SW480 (cell line): ENCODE data around the gene FAM90A26.
A peak's percentile ranks its signal among the peaks of the same experiment; 100 is the strongest.
"Not testable (repeated sequence)": the region's sequence is repeated elsewhere in the genome, so short reads cannot be mapped to it uniquely, and the experiment has no call there.

Experiments
- DNase-seq: peaks from one replicate; pipeline ENCODE4 v3.0.0-alpha.2; 2016; ENCODE audit warnings: low spot score

The FAM90A26 gene

GRCh38 chr4:9169791-9170459, at the start of gene FAM90A26:
FAM90A26 (plus strand) TSS chr4:9170409; CDS start chr4:9173173, 2,764 bp downstream.
- not testable (repeated sequence) for DNase-seq

DNA sequence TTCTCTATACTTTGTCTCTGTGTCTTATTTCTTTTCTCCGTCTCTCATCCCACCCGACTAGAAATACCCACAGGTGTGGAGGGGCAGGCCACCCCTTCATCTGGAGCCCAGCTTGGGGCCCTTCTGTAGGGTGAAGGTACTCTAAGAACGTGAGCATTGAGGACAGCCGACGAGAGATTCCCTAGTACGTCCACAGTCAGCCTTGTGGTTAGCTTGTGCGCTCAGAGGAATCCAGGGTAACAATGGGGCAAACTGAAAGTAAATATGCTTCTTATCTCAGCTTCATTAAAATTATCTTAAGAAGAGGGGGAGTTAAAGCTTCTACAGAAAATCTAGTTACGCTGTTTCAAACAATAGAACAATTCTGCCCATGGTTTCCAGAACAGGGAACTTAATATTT, 47.5 kb upstream of the FAM90A26 start:
- DNase-seq = not testable (repeated sequence)

GRCh38 chr4:9123572-9124007, 46.6 kb upstream of the FAM90A26 start:
- peak; percentile 15 for DNase-seq

- not testable (repeated sequence) for DNase-seq
Measured at GRCh38 chr4:9125601-9126161, 44.5 kb upstream of the FAM90A26 start.

GRCh38 chr4:9131420-9131819, 38.8 kb upstream of the FAM90A26 start:
- not testable (repeated sequence) for DNase-seq

GRCh38 chr4:9132849-9133248, 37.4 kb upstream of the FAM90A26 start:
- DNase-seq = not testable (repeated sequence)

- not testable (repeated sequence) for DNase-seq
Measured at GRCh38 chr4:9134011-9134410, 36.2 kb upstream of the FAM90A26 start.

DNA sequence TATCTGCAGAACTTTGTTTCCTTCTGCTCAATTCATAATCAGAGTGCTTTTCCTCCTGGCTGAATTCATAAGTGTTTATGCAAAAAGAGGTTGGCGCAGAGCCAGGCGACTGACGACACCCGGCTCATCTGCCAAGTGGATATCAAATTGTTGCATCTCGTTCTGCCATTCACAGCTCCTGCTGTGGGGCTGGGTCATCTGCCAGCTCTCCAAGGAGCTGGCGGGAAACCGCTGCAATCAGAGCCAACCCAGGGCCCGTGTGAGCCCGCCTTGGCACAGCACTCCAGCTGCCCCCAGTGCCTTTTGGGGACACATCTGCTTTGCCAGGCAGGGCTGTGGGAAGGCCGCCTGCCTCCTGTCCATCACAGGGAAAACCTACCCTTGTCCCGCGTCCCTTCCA, 35.7 kb upstream of the FAM90A26 start:
- not testable (repeated sequence) for DNase-seq

- DNase-seq = not testable (repeated sequence)
Measured at GRCh38 chr4:9141050-9141449, 29.2 kb upstream of the FAM90A26 start.

- DNase-seq = not testable (repeated sequence)
Measured at GRCh38 chr4:9142786-9143185, 27.4 kb upstream of the FAM90A26 start.

DNA sequence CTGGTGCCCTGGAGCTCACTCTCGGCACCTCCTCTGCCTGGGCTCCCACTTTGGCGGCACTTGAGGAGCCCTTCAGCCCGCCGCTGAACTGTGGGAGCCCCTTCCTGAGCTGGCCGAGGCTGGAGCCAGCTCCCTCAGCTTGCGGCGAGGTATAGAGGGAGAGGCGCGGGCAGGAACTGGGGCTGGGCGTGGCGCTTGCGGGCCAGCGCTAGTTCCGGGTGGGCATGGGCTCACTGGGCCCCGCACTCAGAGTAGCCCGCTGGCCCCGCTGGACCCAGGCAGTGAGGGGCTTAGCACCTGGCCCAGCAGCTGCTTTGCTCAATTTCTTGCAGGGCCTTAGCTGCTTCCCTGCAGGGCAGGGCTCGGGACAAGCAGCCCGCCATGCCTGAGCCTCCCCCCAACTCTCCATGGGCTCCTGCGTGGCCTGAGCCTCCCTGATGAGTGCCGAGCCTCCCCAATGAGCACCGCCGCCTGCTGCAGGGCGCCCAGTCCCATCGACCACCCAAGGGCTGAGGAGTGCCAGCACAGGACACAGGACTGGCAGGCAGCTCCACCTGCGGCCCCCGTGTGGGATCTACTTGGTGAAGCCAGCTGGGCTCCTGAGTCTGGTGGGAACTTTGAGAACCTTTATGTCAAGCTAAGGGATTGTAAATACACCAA, 26.7 kb upstream of the FAM90A26 start:
- no peak for DNase-seq

DNA sequence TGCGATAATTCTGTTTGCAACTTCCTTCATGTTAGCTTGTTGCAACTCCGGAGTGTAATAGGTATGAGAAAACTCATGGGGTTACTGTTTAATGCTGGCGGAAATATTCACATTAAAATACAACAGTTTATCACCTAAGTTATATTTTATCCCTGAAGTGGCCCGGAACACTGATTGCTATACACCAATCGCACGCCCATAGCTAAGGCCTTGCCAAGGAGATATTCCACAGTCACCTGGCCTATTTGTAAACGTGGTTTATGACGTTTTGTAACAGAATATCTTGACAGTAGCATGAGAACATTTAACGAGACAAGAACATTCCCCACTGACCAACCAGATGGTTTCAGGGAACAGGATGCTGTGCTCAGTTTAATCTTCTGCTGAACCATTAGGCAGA, 23.2 kb upstream of the FAM90A26 start:
- no peak for DNase-seq

- not testable (repeated sequence) for DNase-seq
Measured at GRCh38 chr4:9147368-9147767, 22.8 kb upstream of the FAM90A26 start.

DNA sequence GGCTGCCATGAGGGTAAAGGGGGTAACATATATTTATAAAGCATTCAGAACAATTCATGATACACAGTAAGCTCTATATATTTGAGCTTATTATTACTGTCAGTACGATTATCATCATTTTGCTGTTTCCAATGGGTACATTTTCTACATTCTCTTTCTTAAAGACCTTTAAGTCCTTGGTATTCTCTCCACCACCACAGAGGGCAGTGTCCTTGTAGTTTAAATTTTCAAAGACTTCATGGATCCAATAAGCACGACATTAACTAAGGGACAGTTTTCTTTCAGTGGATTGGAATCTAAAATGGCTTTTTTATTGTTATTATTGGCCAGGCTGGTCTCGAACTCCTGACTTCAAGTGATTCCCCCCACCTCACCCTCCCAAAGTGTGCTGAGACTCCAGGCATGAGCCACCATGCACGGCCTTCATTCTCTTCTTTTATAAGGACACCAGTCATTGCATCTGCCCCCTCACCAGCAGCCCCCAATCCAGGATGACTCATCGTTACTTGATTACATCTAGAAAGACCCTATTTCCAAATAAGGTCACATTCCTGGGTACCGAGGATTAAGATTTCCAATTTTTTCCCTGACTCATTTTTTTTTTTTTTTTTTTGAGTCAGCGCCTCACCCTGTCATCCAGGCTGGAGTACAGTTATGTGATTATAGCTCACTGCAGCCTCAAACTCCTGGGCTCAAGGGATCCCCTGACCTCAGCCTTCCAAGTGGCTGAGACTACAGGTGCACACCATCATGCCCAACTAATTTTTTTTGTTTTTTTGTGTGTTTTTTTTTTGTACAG, 21.4 kb upstream of the FAM90A26 start:
- DNase-seq = not testable (repeated sequence)

DNA sequence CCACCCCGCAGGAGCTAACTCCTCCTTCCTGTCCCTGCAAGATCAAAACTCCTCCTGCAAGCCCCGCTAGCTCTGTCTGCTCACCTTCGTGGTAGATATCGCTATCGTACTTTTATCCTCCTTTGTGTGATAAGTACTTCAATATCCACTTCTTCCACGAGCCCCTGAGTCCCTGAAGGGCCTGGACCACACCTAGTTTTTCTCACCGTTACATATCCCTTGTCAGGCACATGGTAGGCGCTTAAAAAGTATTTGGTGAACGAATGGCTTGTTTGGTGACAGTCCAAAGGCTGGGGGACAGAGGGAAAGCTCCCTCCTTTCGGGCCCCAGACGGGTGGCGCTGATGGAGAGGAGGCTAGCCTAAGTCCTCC, 18.4 kb upstream of the FAM90A26 start:
- peak; percentile 2 for DNase-seq

DNA sequence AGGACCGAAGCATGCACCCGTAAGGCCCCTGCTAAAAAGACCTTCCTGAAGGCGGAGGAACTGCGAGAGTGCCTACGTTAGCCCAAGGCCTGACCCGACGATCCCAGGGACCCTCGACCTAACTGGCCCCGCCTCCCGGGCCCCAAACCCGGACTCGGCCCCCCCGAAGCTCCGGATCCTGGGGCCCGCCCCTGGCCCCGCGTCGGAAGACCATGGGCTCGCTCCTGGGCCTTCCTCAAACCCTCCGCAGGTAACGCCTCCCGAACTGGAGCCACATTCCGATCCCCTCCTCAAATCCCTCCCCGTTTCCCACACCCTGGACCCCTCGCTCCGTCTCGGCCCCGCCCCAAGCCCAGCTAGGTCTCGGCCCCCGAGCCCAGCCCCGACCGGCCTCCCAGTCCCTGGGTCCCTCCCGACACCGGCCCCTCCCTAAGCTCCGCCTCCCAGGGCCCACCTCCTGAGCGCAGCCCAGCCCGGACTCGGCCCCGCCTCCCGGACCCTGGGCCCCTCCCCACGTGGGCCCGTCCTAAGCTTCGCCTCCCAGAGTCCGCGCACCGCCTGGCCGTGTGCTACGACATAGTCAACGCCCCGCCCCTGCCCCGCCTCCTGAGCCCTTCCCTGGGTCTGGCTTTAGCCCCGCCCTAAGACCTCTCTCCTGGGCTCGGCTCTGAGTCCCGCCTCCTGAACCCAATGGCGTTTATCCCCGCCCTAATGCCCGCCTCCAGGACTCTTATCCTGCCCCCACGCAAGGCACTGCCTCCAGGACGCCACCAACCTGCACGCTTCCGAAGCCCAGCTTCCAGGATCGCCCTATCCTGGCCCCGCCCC, 17.8 kb upstream of the FAM90A26 start:
- DNase-seq = peak; percentile 82

- DNase-seq = peak; percentile 95
Measured at GRCh38 chr4:9153008-9153570, 17.1 kb upstream of the FAM90A26 start.

DNA sequence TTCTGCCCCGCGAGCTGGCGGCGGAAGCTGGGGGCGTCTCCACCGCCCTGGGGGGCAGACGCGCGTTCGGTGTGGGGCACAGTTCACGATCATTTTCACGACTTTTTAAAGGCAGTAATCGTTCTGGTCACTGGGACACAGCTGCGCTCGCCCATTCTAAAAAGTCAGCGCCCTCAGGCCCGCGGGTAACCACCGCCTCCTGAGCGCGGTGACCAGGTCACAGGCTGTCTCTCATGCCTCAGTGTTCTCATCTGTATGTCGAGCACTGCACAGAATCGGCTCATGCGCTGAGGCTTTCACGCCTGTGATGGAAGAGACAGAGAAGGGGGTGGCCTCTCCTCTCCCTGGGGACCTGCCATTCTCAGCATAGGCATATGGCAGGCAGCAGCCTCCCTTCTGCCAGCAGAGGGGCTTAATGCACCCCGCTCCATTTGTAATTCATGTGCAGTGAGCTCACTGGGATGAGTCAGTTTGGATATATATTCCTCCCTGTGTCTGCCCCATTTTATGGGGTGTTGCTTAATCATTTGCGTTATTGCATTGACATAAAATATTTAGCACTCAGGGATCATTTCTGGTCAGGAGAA, 16.5 kb upstream of the FAM90A26 start:
- peak; percentile 38 for DNase-seq

DNA sequence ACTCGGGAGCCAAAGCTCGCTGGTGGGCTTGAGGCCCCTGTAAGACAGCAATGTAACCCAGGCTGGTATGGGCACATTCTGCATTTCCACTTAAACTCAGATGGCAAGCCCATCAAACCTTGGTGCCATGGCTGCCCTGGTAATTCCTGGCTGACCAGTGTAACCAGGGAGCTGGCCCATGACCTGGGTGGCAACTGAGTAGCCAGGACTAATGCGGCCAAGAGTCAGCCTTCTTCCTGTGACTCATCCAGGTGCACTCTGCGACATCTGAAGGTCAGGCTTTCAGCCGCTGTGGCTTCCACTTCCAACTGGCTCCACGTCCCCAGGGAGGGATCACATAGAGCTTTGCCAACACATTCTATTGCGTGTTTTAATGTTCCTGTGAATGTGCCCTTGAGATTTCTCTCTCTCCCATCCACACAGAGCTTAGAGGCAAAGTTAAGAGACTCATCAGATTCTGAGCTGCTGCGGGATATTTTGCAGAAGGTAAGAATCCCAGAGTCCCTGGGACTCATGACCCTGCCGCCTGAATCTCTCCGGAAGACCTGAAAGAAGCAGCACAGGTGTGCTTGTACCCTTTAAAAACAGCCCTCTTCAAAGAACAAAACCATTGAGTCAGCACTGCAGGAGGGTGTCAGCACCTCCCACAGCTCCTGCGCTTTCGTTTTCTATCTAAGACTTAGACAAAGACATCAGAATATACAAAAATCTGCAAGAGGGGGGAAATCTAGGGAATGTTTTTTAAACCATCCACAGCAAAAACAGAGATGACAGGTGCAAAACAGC, 14.9 kb upstream of the FAM90A26 start:
- peak; percentile 11 for DNase-seq

GRCh38 chr4:9158392-9158791, 11.8 kb upstream of the FAM90A26 start:
- DNase-seq = not testable (repeated sequence)
